DMS153 treated with DMSO at 0.1 percent for 48 hours (cell line): ENCODE measurements around the gene NDUFB2.
"Not testable (repeated sequence)": the region's sequence is repeated elsewhere in the genome, so short reads cannot be mapped to it uniquely, and the experiment has no call there.

Experiments used
- DNase-seq: peaks from one replicate; lab custom pipeline; 2025; ENCODE audit not compliant: unreplicated experiment; lab: John Stamatoyannopoulos, UW

NDUFB2 gene

GRCh38 chr7:140672382-140673062 lies 24.0 kb upstream of the NDUFB2 start, which contains the start of gene ADCK2:
Gene ADCK2, plus strand, starts transcription at chr7:140672945. Its CDS starts 386 bp downstream, at chr7:140673331.
- no peak for DNase-seq

GRCh38 chr7:140673063-140673773 lies 23.3 kb upstream of the NDUFB2 start:
- DNase-seq = peak; percentile 58

GRCh38 chr7:140673774-140674155 lies 22.7 kb upstream of the NDUFB2 start:
- no peak for DNase-seq

GRCh38 chr7:140674356-140674800 lies 22.1 kb upstream of the NDUFB2 start:
- no peak for DNase-seq

- DNase-seq = no peak
These were observed 21.4 kb upstream of the NDUFB2 start for GRCh38 chr7:140674899-140675701.

GRCh38 chr7:140675726-140676125 lies 20.8 kb upstream of the NDUFB2 start:
- DNase-seq = no peak

GRCh38 chr7:140676306-140676705 lies 20.2 kb upstream of the NDUFB2 start:
- DNase-seq = no peak

- DNase-seq = not testable (repeated sequence)
These were observed 19.6 kb upstream of the NDUFB2 start for GRCh38 chr7:140676956-140677355.

GRCh38 chr7:140677496-140677895 lies 19.0 kb upstream of the NDUFB2 start:
- no peak for DNase-seq

GRCh38 chr7:140678081-140678815 lies 18.3 kb upstream of the NDUFB2 start:
- no peak for DNase-seq

GRCh38 chr7:140678816-140679130 lies 17.7 kb upstream of the NDUFB2 start:
- no peak for DNase-seq

- DNase-seq = no peak
These were observed 17.3 kb upstream of the NDUFB2 start for GRCh38 chr7:140679186-140679585.

GRCh38 chr7:140680886-140681285 lies 15.6 kb upstream of the NDUFB2 start:
- DNase-seq = no peak

GRCh38 chr7:140681766-140682165 lies 14.7 kb upstream of the NDUFB2 start:
- no peak for DNase-seq

GRCh38 chr7:140683657-140684056 lies 12.9 kb upstream of the NDUFB2 start:
- no peak for DNase-seq

GRCh38 chr7:140684066-140684950 lies 12.2 kb upstream of the NDUFB2 start:
- DNase-seq = no peak

GRCh38 chr7:140685407-140686087 lies 11.0 kb upstream of the NDUFB2 start:
- DNase-seq = no peak

- no peak for DNase-seq
These were observed 9.6 kb upstream of the NDUFB2 start for GRCh38 chr7:140686921-140687320.

- no peak for DNase-seq
These were observed 8.2 kb upstream of the NDUFB2 start for GRCh38 chr7:140688341-140688740.
